HG03469 (cell line): ENCODE measurements around the gene ZNHIT3.
"Not testable (repeated sequence)": the region's sequence is repeated elsewhere in the genome, so short reads cannot be mapped to it uniquely, and the experiment has no call there.

ENCODE experiments used
- ATAC-seq: cut with Tn5 transposase; IDR thresholded peaks from one replicate; pipeline ENCODE4 v1.9.1; 2021; ENCODE audit warnings: mild to moderate bottlenecking, moderate library complexity, moderate number of reproducible peaks; ENCODE audit not compliant: unreplicated experiment

Gene ZNHIT3

GRCh38 chr17:36482611-36483504 is 3.6 kb upstream of the ZNHIT3 start:
- no peak for ATAC-seq

DNA sequence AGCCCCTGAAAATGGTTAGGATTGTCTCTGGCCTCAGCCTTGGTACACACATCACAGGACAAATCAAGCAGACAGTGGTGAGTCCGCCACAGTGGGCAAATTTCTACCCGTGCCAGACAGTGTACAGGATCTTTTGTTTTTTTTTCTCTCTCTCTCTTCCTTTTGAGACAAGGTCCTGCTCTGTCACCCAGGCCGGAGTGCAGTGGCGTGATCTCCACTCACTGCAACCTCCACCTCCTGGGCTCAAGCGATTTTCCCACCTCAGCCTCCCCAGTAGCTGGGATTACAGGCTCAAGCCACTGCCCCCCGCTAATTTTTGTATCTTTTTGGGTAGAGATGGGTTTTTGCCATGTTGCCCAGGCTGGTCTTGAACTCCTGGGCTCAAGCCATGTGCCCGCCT is 2.5 kb upstream of the ZNHIT3 start:
- ATAC-seq, result not testable (repeated sequence)

DNA sequence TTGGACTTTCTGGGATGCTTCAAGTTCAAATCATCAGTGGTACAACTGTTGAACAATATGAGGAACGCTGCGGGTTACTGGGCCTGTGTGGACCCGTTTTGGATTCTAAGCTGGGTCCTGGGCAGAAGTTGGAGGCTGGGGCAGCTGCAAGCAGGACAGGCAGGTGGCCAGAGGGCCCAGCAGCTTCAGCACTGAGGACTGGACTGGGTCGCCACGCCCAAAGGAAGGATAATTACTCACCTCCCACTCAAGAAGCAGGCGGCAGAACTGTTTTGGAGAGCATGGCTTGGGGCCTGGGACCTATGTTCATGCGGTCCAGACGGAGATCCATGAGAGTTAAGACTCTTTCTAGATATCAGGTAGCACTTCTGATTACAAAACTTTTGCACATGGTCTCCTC is 1.5 kb upstream of the ZNHIT3 start:
- no peak for ATAC-seq

DNA sequence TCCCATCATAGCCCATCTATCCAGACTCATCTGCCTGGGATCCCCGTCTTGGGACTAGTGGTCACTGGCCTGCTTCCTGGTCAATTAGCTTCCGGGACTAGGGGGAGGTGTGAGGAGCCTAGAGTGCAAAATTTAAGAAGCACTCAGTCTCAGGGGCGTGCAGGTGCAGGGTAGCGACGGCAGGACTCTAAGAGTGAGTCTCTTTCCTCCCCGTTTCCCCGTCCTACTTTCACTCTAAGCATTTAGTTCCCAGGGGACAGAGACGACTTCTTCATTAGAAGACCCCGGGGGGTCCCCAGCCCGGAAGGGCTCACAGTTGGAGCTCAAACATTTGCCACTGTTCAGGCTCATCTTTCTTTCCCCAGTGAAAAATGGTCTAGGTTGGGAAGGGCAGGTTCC is 677 bp upstream of the ZNHIT3 start:
- no peak for ATAC-seq

GRCh38 chr17:36493956-36494355 is 7.5 kb downstream of the ZNHIT3 start:
- ATAC-seq, result no peak

DNA sequence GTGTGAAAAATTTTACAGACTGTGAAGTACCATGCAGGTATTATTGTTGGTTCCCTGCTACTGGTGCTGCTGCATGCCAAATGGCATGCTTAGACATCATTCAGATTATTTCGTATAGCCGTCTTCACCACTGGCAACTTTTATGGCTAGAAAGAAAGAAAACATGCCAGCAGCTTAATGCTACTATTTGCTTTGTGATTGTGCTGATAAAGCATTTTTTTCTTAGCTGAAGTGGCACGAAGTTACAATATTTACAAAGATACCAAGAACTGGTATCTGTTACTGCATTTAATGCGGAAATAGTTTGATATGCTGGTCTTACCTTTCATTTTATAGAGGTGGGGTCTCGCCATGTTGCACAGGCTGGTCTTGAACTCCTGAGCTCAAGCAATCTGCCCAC is 8.2 kb downstream of the ZNHIT3 start:
- no peak for ATAC-seq

DNA sequence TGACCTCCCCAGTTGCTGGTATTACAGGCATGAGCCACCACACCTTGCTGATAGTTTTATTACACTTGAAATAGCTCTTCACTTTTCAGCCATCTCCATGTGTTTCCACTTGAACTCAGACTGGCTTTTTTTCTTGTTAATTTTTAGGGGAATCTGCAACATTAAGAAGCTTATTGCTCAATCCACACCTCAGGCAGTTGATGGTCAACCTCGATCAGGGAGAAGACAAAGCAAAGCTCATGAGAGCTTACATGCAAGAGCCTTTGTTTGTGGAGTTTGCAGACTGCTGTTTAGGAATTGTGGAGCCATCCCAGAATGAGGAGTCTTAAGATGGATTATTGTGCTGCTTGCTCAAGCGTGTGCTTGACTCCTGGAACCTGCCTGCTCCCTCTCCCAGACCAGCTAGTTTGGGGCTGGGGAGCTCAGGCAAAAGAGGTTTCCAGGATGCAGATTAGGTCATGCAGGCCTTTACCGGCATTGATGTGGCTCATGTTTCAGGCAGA is 8.6 kb downstream of the ZNHIT3 start:
- no peak for ATAC-seq

- ATAC-seq, result no peak
Measured at GRCh38 chr17:36496018-36496789, 9.7 kb downstream of the ZNHIT3 start.

DNA sequence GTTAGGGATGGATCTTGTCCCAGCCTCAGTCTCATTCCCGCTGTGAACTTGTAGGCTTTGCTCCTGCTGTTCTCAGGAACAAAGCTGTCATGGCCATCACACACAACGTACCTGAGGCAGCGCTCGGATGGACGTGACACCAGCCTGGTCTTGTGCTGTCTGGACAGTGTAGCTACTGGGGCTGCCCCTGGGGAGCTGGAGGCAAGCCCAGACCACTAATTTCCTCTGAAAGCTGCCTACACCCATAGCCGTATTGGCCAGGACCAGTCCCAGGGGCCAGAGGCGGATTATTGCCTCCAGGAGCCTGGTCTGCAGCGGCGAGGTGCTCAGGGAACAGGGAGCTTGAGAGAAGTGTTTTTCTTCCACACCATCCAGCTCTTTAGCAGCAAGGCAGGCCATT is 11.7 kb downstream of the ZNHIT3 start:
- no peak for ATAC-seq

- no peak for ATAC-seq
Measured at GRCh38 chr17:36498560-36499300, 12.2 kb downstream of the ZNHIT3 start.

- ATAC-seq, result no peak
Measured at GRCh38 chr17:36500745-36501225, 14.3 kb downstream of the ZNHIT3 start.

GRCh38 chr17:36501351-36501750 is 14.9 kb downstream of the ZNHIT3 start:
- ATAC-seq, result no peak

DNA sequence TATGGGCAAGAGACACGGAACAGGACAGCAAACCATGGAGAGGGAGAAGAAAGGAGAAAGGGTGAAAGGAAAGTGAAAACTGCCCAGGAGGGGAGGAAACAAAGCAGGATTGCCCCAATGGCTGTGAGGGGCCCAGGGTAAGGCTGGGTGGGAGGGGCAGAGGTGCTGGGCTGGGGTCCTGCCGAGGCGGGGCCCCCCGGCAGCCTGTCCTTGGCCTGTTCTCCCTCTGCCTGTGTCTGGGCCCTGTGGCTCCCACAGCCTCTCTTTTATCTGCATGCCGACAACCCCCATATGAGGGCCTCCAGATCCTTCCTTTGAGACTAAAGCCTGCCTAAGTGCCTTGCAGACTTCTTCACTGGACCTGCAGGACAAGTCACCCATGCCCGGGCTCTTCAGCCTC is 15.5 kb downstream of the ZNHIT3 start:
- ATAC-seq, result no peak

- ATAC-seq, result no peak
Measured at GRCh38 chr17:36503456-36504155, 17.1 kb downstream of the ZNHIT3 start.

DNA sequence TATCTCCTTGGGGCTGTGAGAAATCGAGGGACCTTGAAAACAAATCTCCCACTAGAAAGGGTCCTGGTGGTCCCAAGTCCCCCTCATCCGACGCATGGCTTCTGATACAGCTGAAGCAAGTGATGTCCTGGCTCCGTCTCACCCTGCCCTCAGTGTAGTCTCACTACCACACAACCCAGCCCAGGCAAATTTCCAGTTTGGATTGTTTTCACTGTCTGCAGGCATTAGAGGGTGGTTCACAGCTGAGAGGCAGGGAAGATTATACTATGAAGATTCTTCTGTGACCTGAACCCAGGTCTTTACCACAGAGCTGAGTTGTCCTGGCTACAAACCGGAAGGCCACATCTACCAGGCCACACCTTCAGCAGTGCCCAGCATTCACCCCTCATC is 17.7 kb downstream of the ZNHIT3 start:
- no peak for ATAC-seq

- no peak for ATAC-seq
Measured at GRCh38 chr17:36505171-36505570, 18.7 kb downstream of the ZNHIT3 start.

DNA sequence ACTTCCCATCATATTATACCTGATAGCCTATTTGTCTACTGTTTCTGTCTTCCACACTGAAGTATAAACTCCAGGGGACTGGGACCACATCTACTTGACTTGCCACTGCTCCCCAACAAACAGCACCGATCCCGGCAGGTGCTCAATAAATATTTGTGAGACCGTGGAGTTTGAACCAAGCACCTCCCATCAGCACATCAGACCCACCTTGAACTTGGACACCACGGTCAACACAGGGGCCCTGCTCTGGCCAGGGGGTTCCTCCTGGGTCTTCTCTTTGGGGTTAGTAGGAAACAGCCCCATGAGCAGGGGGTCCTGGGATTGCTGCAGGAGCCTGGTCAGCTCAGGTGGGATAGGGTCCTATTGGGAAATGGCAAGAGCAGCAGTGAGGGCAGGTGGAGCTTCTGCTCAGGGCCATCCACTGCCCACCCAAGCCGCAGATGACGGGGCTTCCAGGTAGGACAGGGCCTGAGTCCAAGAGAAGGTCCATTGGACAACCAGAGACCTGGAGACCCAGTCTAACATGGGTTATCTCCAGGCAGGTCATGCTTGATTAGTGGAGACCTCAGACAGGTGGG is 19.9 kb downstream of the ZNHIT3 start:
- ATAC-seq, result no peak

GRCh38 chr17:36506831-36507230 is 20.4 kb downstream of the ZNHIT3 start:
- ATAC-seq, result no peak

DNA sequence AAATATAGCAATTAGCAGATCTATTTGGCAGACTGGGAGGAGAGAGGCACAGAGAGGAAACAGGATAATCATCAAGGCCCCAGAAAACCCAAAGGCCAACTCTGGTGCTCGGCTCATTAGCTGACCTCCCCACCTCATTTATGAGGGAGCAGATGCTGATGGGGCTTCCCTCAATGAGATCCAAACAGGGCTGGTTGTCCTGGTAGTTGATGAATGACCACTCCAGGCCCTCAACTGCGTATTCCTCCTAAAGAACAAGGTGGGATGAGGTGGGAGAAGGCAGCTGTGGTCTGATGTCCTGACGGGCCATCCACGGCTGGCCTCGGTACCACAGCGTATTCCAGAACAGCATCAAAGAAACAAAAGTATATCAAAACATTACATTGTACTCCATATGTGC is 20.8 kb downstream of the ZNHIT3 start:
- ATAC-seq, result no peak

DNA sequence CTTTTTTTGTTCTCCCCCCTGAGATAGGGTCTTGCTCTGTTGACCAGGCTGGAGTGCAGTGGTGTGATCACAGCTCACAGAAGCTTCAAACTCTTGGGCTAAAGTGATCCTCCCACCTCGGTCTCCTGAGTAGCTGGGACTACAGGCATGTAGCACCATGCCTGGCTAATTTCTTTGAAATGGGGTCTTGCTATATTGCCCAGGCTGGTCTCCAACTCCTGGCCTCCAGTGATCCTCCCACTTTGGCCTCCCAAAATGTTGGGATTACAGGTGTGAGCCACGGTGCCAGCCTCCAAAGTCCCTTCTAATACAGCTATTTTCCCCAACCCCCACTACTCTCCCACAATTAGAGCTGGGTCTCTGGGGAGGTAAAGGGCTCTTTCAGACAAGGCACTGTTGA is 22.0 kb downstream of the ZNHIT3 start:
- ATAC-seq, result not testable (repeated sequence)
